GM03348 (cell line): Measurements from ENCODE around the gene DIP2B.

Experiments used
- DNase-seq: peaks from one replicate; pipeline ENCODE4 v3.0.0; 2012; ENCODE audit warnings: low spot score

DIP2B gene

DNA sequence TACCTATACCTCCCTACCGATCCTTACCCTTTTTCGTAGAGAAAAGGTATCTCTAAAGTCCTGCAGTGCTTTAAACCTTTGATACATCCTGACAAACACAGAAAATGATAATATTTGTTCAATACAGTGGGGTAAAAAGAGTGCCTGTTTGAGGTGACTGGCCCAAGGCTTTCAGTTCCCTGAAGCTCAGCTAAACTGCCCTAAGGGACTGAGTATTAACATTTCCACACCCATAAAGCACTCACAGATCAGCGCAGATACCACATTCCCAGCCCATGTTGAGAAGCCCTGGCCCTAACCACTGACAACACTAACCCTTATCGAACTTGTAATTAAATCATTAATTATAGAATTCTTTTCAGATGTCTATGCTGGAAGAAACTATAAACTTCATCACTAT lies 108.7 kb downstream of the DIP2B start:
- no peak for DNase-seq

DNA sequence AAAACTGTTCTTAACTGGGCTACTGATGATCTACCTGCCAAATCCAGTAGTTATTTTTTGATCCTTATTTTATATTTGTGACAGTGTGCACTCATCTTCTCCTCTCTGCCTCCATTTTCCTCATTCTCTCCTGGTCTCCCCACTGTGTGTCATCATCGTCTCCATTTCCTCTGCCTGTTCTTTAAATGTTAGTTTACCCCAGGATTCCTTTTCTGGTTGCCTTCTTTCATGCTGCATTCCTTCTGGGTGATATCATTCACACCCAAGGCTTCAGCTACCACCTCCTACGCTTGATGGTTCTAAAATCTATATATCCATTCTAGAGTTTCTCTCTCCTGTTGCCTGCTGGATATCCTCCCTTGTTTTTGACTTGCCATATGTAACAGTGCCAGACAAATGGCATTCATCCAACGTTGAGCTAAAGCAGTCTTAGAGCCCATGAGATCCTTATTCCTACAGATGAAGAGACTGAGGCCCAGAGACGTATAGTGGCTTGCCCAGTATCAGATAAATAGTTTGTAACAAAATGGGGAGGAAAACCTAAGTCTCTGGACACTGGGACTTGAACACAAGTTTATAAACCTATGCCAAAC lies 109.5 kb downstream of the DIP2B start:
- DNase-seq = peak; percentile 28

DNA sequence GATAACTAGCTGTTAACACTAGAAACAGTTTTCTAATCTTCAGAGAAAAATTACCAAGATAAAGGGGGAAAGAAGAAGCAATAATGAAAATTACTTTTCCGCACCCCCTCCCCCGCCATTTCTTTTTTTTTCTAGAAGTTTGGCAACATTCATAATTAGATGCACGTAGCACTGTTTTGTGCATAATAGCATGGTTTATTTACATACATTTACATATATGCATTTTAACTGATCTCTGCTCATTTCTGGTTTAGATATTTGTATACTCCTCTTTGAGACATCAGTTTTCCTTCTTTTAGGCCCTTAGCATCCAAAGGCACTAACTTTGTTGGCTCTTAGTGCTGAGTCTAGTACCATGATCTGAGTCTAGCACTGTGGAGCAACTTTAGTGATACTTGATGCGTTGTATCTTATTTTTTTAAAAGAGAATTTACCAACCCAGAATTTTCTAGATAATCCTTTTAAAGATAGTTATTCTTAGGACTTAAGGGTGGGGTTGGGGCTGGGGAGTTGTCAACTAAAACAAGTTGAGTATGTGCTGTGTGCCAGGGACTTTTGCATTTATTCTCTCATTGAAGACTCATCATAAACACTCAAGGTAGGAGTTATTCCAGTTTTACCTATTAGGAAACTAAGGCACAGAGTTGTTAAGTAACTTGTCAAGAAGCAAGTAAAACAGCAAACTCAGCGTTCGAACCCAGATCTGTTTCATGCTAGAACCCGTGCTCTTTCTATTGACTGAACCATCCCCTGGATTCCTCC lies 110.5 kb downstream of the DIP2B start:
- no peak for DNase-seq

DNA sequence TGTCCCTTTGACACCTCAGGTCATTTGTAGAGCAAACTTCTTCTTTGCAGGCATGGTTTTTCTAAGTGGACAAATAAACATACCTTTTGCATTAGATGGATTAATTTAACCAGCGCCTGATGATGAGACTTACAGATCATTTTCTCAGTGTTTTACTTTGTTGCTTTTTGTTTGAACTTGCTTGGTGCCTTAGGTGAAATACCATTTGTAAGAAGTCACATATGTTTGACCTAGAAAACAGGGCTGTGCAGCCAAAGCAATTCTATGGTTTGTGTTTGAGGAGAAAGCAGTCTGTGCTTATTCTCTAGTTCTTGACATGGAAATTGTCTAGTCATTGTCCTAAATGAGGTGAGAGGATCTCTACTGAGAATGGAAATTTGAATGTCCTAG lies 111.1 kb downstream of the DIP2B start:
- no peak for DNase-seq

DNA sequence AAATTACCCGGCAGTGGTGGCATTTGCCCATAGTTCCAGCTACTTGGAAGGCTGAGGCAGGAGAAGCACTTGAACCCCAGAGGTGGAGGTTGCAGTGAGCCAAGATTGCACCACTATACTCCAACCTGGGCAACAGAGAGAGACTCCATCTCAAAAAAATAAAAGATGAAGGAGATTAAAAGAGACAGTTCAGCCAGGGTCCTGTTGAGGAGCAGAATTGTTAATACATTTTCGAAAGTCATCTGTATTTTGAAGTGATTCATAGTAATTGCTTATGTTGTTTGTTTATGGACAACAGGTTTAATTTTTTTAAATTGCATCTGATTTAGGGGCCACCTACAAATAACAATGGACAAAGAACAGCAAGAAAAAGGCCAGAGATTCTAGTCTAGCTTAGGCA lies 112.9 kb downstream of the DIP2B start:
- DNase-seq = no peak

DNA sequence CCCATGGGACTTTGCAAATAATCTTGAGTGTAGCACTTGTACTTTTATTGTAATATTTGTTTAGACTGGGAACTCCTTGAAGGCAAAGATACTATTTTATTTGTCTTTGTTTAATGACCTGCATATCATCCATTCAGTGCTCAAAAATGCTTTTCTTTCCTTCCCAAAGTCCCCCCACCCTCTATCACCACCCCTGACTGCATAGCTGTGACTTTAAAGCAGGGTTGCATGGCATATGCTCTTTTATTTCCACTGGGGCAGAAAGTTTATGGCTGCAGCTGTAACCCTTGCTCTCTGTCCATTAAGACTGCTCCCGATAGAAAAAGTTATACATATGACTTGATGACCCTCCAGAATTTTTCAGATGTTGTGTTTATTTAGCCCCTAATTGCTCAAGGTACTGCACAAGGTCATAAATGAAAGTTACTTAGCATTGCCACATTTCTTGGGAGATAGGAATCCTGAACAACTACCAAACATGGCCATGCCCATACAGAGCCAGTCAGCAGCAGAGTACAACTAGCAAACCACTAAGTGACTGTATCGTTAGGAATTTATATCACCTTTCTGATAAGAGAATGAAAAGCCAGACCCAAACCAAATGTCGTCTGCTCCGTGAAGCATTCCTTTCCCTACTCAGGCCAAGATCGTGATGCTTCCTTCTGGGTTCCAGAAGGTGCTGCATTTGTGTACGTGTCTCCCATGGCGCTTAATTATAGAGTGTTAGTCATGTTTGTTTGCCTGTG lies 114.3 kb downstream of the DIP2B start:
- no peak for DNase-seq

DNA sequence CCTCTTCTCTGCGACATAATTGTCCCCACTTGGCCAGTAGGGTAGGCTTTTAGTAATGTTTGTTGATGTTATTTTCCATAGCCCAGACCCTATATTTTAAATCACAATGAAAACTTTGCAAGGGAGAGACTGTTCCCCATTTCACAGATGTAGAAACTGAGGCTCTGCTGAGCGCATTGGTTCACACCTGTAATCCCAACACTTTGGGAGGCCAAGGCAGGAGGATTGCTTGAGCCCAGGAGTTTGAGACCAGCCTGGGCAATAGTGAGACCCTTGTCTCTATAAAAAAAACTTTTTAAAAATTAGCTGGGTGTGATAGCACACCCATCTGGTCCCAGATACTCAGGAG lies 114.8 kb downstream of the DIP2B start:
- no peak for DNase-seq

DNA sequence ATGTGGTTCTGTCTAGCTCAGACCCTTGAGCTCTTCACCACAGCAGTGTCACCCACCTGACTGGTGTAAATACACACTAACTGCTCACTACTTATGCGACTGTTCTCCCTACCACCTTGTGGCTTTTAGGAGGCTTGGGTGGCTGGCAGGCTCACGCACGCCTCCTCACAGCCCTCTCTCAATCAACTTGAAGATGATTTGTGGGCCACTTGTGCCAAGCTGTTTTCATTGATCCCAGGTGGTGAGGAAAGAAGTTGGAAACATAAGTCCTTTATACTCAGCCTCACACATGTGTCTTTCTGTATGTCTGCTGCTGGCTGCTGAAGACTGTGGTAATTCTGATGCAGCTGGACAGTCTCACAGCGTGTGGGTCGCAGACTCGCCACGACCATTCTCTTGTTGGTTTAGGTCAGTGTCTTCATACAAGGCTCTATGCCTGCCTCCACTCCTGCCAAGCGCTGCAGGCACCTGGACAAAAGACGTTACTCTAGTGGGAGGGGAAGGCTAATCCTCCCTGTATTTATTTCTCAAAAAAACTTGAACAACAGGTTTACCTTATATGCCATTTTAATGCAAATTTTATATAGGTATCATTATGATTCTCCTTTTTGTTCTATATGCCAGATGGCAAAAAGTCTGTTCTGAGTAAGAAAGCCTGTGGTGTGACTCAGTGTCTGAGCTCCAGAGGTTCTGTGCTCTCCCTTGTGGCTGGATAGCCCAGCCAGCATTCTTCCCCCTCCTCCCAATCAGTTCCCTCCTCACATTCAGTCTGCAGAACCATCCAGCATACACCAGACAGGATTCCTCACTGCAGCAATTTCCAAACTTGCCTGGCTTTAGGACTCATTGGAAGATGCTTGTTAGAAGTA lies 115.6 kb downstream of the DIP2B start:
- peak; percentile 92 for DNase-seq

DNA sequence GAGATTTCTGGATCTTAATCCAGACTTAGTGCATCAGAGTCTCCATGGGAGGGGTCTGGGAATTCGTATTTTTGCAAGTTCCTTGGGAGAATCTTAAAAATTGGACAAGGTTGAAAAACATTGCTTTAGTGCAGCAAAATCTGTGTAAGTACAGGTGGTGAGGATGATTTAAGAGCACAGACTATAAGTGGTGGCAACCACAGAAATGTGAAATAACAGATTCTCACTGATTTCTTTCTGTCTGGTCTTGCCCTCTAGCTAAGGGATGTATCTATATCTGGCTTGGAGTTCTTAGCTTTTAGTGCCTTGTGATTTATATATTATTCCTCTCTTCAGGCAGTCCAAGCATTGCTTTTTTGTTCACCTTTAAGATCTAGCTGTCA lies 116.2 kb downstream of the DIP2B start:
- DNase-seq = no peak

DNA sequence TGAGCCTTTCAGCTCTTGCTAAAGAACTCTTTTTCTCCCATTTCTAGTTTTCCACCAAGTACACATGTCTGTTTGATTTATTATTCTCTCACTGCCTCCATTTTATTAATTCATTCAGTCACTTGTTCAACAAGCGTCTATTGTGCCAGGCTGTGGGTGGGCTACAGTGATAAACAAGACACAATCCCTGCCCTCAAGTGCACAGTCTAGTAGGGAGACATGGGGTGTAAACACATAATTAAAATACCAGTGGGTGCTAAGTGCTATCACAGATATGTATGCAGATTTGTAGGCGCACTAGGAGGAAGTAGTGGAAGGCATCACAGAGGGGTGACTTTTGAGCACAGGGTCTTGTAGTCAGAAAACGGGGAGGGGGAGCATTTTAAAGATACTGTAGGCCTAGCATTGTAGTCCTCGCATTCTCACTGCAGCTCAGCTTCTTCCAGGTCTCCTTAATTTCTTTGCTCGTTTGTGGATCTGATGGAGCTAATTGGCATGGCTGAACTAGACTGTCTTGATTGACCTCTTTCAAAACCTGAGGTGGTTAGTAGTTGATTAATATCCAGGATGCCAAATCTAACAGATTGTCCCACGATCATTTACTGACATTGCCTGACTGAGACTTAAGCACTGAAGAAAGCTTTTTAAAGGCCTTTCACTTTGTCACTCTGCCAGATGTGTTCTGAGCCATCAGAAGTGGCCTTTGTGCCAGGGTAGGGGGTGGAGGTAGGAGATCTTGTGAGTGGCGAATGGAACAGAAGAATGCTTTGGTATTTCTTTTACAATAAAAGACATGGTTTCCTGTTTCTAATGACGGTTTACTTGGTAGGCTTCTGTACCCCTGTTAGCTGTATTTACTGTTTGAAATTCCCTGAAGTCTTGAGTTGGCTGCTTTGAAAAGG lies 116.9 kb downstream of the DIP2B start:
- no peak for DNase-seq

DNA sequence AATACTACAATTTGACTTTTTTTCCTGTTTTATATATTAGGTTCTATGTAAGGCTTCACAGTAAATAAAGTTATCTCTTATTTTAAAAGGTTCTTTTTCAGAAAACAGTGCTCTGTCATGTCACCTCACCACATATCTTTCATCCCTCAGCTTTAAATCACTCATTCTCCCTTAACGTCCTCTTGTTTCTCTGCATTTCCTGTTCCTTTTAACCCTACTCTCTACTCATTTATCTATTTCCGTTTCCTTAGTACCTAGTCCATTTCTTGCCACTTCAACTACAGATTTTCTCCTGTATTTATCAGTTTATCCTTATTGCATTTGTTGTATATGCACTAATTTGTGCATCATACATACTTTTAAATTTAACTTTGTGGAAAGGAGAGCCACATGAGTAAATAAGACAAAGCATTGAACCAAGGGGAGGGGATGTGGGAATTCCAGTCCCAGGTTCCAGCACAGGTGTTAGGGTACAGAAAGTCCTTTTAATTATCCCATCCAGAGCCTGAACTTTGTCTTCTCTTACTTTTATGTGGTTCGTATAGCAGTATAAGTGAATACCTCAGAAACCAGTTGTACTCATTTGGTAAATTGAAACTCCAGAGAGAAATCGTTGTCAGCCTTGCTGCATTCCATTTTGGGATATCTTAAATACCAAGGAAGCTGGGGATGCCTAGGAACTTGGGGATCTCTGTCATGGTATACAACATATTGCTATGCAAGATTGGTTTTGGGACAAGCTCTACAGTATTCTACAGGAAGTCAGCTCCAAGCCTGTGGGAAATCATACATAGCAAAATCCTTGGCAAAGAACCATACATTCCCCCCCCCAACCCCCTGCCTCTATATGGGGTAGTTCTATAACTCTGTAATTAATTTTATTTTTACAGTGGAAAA lies 120.5 kb downstream of the DIP2B start:
- no peak for DNase-seq

DNA sequence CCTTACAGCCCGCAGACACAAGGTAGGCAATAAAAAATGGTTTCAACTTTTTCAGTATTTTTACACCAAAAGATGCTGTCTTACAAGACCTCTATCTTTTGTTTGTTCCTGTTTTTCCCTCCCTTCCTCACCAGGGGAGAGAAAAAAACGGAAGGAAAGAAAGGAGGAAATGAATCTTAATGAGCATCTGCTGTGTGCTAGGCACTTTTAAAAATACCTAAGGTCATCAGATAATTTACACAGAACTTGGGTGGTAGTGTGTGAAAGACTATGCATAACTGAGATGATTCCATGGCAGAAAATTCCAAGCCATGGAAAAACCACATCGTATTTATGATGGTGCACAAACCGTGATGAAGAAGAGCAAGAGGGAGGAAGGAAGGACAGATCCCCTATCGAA lies 121.2 kb downstream of the DIP2B start:
- DNase-seq = no peak

DNA sequence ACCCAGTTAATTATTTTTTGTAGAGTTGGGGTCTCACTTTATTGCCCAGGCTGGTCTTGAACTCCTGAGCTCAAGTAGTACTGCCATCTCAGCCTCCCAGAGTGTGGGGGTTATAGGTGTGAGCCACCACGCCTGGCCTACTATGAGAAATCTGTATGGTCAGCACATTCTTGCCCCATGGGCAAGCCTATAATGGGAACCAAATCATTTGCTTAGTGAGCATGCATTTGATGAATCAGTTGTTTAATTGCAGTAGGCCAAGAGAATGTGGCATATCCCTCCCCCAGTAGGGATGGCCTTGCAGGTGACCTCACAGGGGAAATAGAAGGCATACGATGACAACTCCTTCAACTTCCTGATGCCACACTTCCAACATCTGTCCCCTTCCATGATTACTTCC lies 122.7 kb downstream of the DIP2B start:
- no peak for DNase-seq

DNA sequence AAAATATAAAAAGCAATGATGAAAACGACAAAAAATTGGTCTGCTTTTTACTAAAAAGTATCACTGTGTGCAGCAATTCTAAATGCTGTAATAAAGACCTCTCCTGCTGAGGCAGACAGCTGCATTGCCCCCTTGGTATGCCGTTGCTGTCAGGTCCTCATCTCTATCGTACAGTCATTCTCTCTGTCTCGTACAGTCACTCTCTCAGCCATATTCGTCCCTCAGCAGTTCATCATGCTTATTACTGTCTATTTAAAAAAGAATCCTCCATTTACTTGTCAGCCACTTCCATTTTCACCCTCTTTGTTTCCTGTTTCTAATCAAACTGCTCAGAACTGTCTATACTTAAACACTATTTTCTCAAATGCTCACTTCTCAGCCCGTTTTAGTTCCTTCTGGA lies 123.6 kb downstream of the DIP2B start:
- no peak for DNase-seq

DNA sequence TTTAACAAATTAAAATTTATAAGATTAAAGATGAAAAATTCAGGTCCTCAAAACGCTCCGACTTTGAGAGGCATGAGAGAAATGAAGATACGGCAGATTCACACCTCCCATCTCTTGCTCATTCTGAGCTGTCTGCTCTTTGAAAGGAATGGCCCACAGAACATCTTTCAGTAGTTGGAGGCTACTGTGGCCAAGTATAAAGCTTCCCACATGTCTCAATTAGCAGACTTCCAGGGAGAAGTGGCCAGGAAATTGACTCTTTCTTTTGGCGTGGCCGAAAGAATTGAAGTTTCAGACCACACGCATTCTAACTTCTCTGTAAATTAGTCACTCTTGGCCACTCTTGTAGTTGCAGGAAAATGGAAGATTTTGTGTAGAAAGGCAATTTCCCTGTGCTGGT lies 129.2 kb downstream of the DIP2B start:
- peak; percentile 76 for DNase-seq

DNA sequence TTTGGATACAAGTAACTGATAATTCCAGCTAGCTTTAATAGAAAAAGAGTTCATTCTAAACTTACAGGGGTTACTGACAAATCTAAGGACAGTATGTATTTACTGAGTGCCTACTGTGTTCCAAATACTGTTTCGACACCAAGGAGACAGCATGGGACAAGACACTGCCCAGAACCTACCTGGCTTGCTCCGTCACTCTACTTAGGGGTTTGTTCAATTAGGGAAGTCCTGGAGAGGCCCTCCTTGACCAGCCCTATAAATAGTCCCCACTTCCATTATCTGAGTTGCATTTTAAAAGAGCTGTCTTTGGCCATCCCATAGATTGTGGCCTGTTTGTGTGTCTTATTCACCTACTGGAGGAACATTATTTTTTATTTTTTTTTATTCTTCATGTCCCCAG lies 129.6 kb downstream of the DIP2B start:
- DNase-seq = no peak

DNA sequence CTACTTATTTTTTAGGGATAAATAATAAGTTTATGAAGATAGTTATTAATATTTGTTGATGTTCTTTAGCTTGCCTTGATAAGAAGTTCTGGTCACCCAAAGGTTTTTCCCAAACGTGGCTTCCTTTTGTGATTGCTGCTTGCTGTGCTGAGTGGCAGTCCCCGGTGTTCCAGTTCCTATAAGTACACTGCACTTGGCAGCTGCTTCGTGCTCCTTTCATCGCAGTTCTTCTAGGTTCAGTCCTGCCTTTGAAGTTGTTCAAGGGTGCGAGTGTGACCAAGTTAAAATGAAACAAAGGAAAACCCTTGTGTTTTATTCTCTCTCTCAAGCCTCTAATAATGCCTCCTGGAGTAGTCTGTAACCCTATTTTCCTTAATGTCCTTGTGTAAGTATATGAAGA lies 130.6 kb downstream of the DIP2B start:
- DNase-seq = no peak

DNA sequence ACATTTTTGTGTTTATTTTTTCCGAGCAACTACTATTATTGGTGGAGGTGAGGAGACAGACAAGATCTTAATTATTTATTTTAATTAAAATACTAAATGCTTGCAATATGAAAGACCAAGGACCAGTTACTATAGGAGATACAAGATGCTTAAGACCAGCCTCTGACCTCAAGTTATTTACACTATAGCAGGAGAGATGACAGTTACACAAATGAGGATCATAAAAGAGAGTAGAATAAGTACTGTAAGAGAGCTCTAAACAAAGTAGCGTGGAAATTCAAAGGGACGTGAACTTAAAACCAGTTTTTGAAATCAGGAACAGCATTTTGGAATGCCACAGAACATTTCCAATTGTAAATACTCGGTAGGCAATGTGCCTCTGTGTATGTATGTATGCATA lies 131.1 kb downstream of the DIP2B start:
- no peak for DNase-seq

DNA sequence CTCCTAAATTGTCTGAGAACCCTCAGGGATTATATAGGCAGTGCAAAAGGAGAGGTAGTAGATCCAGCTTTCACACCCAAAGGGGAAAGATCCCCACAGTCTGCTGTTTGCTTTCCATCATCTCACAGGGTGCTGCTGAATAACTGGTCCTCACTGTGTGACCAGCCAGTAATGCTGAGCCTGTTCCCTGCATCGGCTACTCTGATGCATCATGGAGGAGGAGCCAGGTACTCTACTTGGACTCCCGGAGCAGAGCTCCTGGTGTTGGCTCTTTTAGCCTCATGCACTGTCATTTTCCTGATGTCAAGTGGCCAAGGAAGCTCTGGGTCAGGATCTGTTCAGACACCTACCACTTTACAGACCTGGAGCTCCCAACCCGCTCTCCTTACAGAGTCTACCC lies 131.7 kb downstream of the DIP2B start:
- DNase-seq = no peak

DNA sequence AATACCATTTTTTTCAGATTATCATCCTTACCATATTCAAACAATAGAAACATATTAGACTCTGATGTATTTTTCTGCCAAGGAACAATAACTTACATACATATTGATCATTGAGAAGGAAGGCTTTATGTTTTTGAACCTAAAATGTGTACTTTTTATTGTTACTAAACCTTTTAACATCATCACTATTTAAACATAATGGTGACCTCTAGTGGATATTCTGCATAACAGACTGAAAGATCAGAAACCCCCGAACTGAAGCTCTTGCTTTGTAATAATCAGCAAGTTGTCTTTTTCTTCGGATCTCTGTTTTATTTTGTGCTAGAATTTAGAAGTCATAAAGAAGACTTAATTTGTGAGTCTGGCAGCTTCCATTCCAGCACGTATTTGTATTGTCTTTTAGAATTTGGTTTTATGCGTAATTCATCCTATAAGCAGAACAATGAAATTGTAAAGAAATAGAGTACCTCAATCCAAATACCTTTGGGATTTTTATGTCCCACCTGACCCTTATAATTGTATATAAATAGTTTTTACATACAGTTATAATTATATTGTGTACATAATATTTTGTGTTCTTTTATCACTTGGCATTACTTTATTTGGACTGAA lies 133.2 kb downstream of the DIP2B start:
- DNase-seq = peak; percentile 53
